Activated T-cell treated with anti-CD3 and anti-CD28 coated beads, Interleukin-2, amount 50 U/mL, for 24 hours (primary cell): Measurements from ENCODE around the gene PPP1R13B.

ENCODE experiments used
- DNase-seq: peaks from one replicate; pipeline ENCODE4 v3.0.0-alpha.2; 2020
- H3K27ac Mint-ChIP-seq: 2 replicates; pipeline ENCODE4 v1.8.0; 2020; ENCODE audit warnings: mild to moderate bottlenecking, mixed read lengths
- H3K27me3 Mint-ChIP-seq: 2 replicates; pipeline ENCODE4 v1.8.0; 2020; ENCODE audit warnings: mixed read lengths
- H3K36me3 Mint-ChIP-seq: 2 replicates; pipeline ENCODE4 v1.8.0; 2020; ENCODE audit warnings: low read depth, mixed read lengths
- H3K4me1 Mint-ChIP-seq: 2 replicates; pipeline ENCODE4 v1.8.0; 2020; ENCODE audit warnings: low read depth, mixed read lengths
- H3K4me3 Mint-ChIP-seq: 2 replicates; pipeline ENCODE4 v1.8.0; 2020; ENCODE audit warnings: mild to moderate bottlenecking, moderate library complexity, mixed read lengths
- H3K9me3 Mint-ChIP-seq: 2 replicates; pipeline ENCODE4 v1.8.0; 2020; ENCODE audit warnings: mixed read lengths

The PPP1R13B gene

GRCh38 chr14:103836976-103837725 is 10.2 kb downstream of the PPP1R13B start:
- Mint-ChIP-seq H3K36me3 (peaks cover 1% of the 10 kb centered on the region), H3K27me3 (no peaks in the 10 kb centered on the region), H3K4me3 (no peak overlapping the region), H3K4me1 (peaks cover 9% of the 10 kb centered on the region), H3K27ac (no peak overlapping the region), H3K9me3 (no peaks in the 10 kb centered on the region)
- no peak for DNase-seq

- Mint-ChIP-seq H3K27ac (no peak overlapping the region), H3K36me3 (no peaks in the 10 kb centered on the region), H3K4me1 (peaks cover 10% of the 10 kb centered on the region), H3K4me3 (no peak overlapping the region), H3K9me3 (no peaks in the 10 kb centered on the region), H3K27me3 (no peaks in the 10 kb centered on the region)
- DNase-seq: no peak
Measured at GRCh38 chr14:103834956-103835355, 12.4 kb downstream of the PPP1R13B start.

- no peak for DNase-seq
- no peaks in the 10 kb centered on the region for H3K27me3 Mint-ChIP-seq
- no peak overlapping the region for H3K27ac Mint-ChIP-seq
- no peaks in the 10 kb centered on the region for H3K9me3 Mint-ChIP-seq
- no peak overlapping the region for H3K4me3 Mint-ChIP-seq
- peaks cover 7% of the 10 kb centered on the region for H3K4me1 Mint-ChIP-seq
- H3K36me3 Mint-ChIP-seq: no peaks in the 10 kb centered on the region
Measured at GRCh38 chr14:103833711-103834110, 13.7 kb downstream of the PPP1R13B start.

GRCh38 chr14:103832046-103832445 is 15.3 kb downstream of the PPP1R13B start:
- Mint-ChIP-seq H3K27me3 (no peaks in the 10 kb centered on the region), H3K36me3 (no peaks in the 10 kb centered on the region), H3K9me3 (no peaks in the 10 kb centered on the region), H3K4me3 (no peak overlapping the region), H3K27ac (no peak overlapping the region), H3K4me1 (peaks cover 15% of the 10 kb centered on the region)
- no peak for DNase-seq

GRCh38 chr14:103830511-103831270 is 16.7 kb downstream of the PPP1R13B start:
- no peak overlapping the region for H3K27ac Mint-ChIP-seq
- no peaks in the 10 kb centered on the region for H3K36me3 Mint-ChIP-seq
- H3K4me1 Mint-ChIP-seq: peaks cover 15% of the 10 kb centered on the region
- no peaks in the 10 kb centered on the region for H3K9me3 Mint-ChIP-seq
- H3K27me3 Mint-ChIP-seq: no peaks in the 10 kb centered on the region
- H3K4me3 Mint-ChIP-seq: no peak overlapping the region
- DNase-seq: no peak

- H3K9me3 Mint-ChIP-seq: no peaks in the 10 kb centered on the region
- no peak for DNase-seq
- no peaks in the 10 kb centered on the region for H3K27me3 Mint-ChIP-seq
- H3K4me1 Mint-ChIP-seq: peaks cover 15% of the 10 kb centered on the region
- no peak overlapping the region for H3K4me3 Mint-ChIP-seq
- no peak overlapping the region for H3K27ac Mint-ChIP-seq
- no peaks in the 10 kb centered on the region for H3K36me3 Mint-ChIP-seq
Measured at GRCh38 chr14:103828315-103828967, 18.9 kb downstream of the PPP1R13B start.

GRCh38 chr14:103825101-103825500 is 22.3 kb downstream of the PPP1R13B start:
- no peaks in the 10 kb centered on the region for H3K36me3 Mint-ChIP-seq
- no peaks in the 10 kb centered on the region for H3K27me3 Mint-ChIP-seq
- H3K9me3 Mint-ChIP-seq: no peaks in the 10 kb centered on the region
- no peak for DNase-seq
- H3K4me1 Mint-ChIP-seq: peaks cover 22% of the 10 kb centered on the region
- H3K27ac Mint-ChIP-seq: no peak overlapping the region
- no peak overlapping the region for H3K4me3 Mint-ChIP-seq

- no peaks in the 10 kb centered on the region for H3K9me3 Mint-ChIP-seq
- peaks cover 43% of the 10 kb centered on the region for H3K4me1 Mint-ChIP-seq
- H3K27me3 Mint-ChIP-seq: no peaks in the 10 kb centered on the region
- H3K27ac Mint-ChIP-seq: no peak overlapping the region
- no peak overlapping the region for H3K4me3 Mint-ChIP-seq
- no peaks in the 10 kb centered on the region for H3K36me3 Mint-ChIP-seq
- no peak for DNase-seq
Measured at GRCh38 chr14:103820908-103821307, 26.5 kb downstream of the PPP1R13B start.

- Mint-ChIP-seq H3K36me3 (no peaks in the 10 kb centered on the region), H3K27me3 (no peaks in the 10 kb centered on the region), H3K27ac (no peak overlapping the region), H3K9me3 (no peaks in the 10 kb centered on the region), H3K4me1 (peaks cover 43% of the 10 kb centered on the region), H3K4me3 (no peak overlapping the region)
- DNase-seq: no peak
Measured at GRCh38 chr14:103820382-103820781, 27.0 kb downstream of the PPP1R13B start.

- H3K4me1 Mint-ChIP-seq: peaks cover 40% of the 10 kb centered on the region
- no peaks in the 10 kb centered on the region for H3K9me3 Mint-ChIP-seq
- no peaks in the 10 kb centered on the region for H3K36me3 Mint-ChIP-seq
- H3K27me3 Mint-ChIP-seq: no peaks in the 10 kb centered on the region
- peak overlapping the region; percentile 69 for H3K27ac Mint-ChIP-seq
- DNase-seq: no peak
- no peak overlapping the region for H3K4me3 Mint-ChIP-seq
Measured at GRCh38 chr14:103819503-103820307, 27.7 kb downstream of the PPP1R13B start.

- Mint-ChIP-seq H3K4me1 (peaks cover 40% of the 10 kb centered on the region), H3K27ac (no peak overlapping the region), H3K9me3 (no peaks in the 10 kb centered on the region), H3K27me3 (no peaks in the 10 kb centered on the region), H3K36me3 (no peaks in the 10 kb centered on the region), H3K4me3 (no peak overlapping the region)
- DNase-seq: no peak
Measured at GRCh38 chr14:103818870-103819269, 28.5 kb downstream of the PPP1R13B start.

- Mint-ChIP-seq H3K27me3 (no peaks in the 10 kb centered on the region), H3K27ac (no peak overlapping the region), H3K4me3 (no peak overlapping the region), H3K36me3 (no peaks in the 10 kb centered on the region), H3K9me3 (no peaks in the 10 kb centered on the region), H3K4me1 (peaks cover 40% of the 10 kb centered on the region)
- DNase-seq: no peak
Measured at GRCh38 chr14:103818422-103818821, 29.0 kb downstream of the PPP1R13B start.

GRCh38 chr14:103817595-103817994 is 29.8 kb downstream of the PPP1R13B start:
- H3K9me3 Mint-ChIP-seq: no peaks in the 10 kb centered on the region
- no peak overlapping the region for H3K27ac Mint-ChIP-seq
- DNase-seq: no peak
- peaks cover 40% of the 10 kb centered on the region for H3K4me1 Mint-ChIP-seq
- H3K36me3 Mint-ChIP-seq: no peaks in the 10 kb centered on the region
- H3K4me3 Mint-ChIP-seq: no peak overlapping the region
- H3K27me3 Mint-ChIP-seq: no peaks in the 10 kb centered on the region

- Mint-ChIP-seq H3K4me1 (peaks cover 40% of the 10 kb centered on the region), H3K27ac (no peak overlapping the region), H3K9me3 (no peaks in the 10 kb centered on the region), H3K4me3 (no peak overlapping the region), H3K36me3 (no peaks in the 10 kb centered on the region), H3K27me3 (no peaks in the 10 kb centered on the region)
- DNase-seq: no peak
Measured at GRCh38 chr14:103816991-103817390, 30.4 kb downstream of the PPP1R13B start.
